DMS114 treated with DMSO at 0.1 percent for 48 hours (cell line): ENCODE measurements around the gene TOP2A.
A peak's percentile ranks its signal among the peaks of the same experiment; 100 is the strongest.

ENCODE experiments used
- DNase-seq: peaks from one replicate; lab custom pipeline; 2025; ENCODE audit not compliant: unreplicated experiment; lab: John Stamatoyannopoulos, UW

The TOP2A gene

GRCh38 chr17:40452921-40453378 lies 35.3 kb upstream of the TOP2A start:
- DNase-seq, result no peak

DNA sequence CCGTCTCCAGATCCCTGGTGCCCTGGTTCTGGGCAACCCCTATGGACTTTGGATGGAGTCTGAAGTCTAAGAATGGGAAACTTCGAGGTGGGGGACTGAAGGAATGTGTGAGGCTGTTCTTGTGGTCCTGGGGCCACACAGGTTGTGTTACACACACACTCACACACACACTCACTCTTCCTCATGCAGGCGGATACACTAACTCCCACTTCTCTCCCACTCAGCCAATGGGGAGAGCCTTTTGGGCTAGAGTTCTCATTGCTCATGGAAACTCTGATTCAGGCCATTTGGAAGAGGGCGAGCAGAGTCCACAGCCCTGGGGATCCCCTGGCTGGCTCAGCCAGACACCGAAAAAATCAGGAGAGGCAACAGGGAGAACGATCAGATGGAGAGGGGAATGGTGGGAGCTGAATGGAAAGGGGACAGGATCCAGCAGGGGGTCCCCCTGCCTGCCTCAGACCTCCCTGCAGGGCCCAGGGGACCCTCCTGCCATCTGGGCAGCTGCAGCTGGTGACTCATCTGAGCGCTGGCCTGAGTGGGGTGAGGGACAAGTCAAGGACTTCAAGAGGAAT lies 34.6 kb upstream of the TOP2A start:
- DNase-seq, result no peak

DNA sequence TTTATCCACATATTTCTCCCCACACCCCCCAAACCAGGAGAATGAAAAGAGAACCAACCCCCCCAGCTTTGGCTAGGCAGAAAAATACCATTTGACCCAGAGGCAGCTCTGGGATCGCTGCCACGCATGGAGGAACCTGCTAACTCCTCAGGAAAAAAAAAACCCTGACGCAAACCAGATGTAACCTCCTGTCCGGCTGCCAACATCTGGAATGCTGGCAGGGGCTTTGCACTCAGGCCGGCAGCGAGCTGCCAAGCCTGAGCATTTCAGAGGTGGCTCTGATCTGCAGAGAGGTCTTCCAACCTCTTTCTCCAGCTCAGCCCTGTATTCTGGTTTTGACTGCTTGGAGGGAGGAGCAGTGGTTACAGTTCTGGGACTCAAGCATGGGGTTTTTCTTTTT lies 33.7 kb upstream of the TOP2A start:
- no peak for DNase-seq

DNA sequence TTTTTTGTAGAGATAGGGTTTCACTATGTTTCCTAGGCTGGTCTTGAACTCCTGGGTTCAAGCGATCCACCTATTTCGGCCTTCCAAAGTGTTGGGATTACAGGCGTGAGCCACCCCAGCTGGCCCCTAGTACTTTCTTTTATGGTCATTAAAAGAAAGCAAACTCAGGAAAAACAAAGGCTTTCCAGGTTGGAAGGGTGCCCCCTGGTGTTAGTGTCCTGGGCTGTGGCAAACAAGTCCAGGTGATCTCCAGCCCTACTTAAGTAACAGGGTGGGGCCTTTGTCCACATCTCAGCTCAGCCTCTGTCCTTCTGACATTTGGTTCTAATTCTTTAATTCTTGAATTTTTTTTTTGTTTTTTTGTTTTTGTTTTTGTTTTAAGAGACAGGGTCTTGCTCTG lies 32.5 kb upstream of the TOP2A start:
- no peak for DNase-seq

DNA sequence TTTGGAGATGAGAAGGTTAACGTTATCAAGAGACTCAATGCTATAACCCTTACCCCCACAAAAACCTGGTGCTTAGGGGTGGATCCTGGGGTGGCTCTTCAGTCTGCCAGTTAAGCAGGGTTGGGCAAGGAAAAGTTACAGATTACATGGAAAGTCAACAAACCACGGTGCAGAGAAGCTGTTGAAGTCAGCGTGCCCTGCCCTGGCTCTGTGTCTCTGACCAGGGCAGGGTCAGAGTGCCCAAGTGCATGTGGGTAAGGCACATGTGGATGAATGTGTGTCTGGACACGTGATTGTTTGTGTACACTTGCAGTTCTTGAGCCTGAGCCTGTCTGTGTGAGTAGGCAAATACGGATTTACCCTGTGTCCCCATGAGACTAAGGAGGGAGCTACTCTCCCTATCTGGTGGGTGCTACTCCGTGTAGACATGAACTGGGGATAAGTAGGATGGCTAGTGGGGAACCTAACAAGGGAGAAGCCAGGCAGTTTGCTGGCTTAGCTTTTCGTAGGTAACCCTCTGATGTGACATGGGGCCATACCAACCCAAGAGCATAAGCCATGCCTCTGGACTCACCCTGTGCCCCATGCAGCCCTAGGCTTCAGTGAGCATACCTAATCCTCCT lies 31.1 kb upstream of the TOP2A start:
- DNase-seq, result no peak

DNA sequence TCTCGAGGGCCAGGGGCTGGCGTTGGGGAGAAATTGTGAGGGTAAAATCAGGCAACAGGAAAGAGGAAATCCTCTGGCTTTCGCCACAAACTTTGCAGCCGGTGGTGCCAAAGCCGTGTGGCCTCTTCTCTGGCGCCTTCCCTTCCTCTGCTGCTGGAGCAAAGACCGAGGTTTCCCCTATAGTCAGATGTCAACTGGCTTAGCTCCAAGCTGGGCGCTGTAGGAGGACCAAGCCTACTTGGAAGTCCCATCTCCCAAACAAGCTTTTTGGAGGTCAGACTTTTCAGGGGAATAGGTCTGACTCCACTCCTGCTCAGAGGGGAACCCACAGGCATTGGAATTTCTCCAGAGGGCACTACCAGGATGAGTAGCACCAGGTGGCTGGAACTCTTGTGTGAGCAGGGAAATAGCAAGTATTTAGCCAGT lies 30.5 kb upstream of the TOP2A start:
- DNase-seq, result no peak

DNA sequence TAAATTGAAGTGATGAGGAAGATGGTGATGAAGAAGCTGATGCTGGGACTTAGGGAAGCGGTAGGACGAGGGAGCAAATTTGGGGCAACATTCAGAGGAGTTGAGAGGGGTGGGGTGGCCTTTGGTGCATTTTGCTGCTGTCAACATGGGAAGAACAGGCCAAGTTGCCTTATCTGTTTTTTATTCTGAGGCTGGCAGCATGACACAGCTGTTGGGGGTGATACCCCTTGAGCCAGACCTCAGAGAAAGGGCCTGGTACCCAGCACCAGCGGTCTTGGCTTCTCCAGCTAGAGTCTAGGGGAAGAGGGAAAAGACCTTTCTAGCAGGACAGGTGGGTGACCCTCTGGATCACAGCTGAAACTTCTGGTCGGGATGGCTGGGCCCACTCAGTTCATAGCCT lies 30.1 kb upstream of the TOP2A start:
- no peak for DNase-seq

DNA sequence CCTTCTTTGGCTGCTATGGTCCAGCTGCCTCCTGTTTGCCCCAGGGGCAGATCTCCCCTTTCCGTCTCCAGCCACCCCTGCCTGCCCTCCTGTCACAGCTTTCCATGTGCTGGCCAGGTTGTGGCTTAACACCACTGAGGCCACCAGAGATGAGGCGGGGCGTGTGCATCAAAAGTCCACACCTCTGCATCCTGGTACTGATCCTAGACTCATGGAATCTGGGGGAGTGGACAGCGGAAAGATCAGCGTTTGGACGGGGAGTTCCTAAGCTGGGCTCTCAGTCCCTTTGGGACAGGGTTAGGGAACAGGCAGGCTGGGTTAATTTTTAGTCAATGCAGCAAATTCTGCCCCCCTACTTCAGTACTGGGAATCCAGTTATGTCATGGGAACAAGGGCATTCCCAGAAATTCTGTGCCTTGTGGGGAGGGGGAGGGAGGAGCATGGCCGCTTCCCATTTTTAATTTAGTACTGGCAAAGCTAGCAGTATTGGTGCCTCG lies 29.5 kb upstream of the TOP2A start:
- no peak for DNase-seq

DNA sequence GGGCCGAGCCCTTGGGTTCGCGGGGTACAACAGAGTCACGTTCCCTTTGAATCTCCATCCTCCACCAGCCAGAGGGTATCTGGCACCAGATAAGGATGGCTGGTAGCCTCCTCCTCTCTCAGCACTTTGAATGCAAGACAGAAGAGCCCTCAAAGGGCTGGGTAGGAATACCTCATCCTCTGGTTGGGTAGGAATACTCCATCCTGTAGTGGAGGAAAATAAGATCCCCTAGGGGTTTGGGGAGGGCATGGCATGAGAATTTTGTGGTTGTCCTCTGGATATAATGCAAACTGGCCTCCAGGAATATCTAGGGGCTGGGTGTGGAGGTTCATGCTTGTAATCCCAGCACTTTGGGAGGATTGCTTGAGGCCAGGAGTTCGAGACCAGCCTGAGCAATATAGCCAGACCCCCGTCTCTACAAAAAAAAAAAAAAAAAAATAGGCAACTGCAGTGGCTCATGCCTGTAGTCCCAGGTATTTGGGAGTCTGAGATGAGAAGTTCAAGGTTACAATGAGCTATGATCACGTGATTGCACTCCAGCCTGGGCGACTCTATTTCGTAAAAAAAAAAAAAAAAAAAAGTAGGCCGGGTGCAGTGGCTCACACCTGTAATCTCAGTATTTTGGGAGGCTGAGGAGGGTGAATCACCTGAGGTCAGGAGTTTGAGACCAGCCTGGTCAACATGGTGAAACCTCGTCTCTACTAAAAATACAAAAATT lies 28.2 kb upstream of the TOP2A start:
- DNase-seq, result peak; percentile 6

- DNase-seq, result no peak
Measured at GRCh38 chr17:40443988-40444899, 26.5 kb upstream of the TOP2A start.

- peak; percentile 26 for DNase-seq
Measured at GRCh38 chr17:40443196-40443987, 25.7 kb upstream of the TOP2A start, which contains the start of gene IGFBP4. IGFBP4 (plus strand) TSS chr17:40443450; CDS start chr17:40443736, 286 bp downstream.

DNA sequence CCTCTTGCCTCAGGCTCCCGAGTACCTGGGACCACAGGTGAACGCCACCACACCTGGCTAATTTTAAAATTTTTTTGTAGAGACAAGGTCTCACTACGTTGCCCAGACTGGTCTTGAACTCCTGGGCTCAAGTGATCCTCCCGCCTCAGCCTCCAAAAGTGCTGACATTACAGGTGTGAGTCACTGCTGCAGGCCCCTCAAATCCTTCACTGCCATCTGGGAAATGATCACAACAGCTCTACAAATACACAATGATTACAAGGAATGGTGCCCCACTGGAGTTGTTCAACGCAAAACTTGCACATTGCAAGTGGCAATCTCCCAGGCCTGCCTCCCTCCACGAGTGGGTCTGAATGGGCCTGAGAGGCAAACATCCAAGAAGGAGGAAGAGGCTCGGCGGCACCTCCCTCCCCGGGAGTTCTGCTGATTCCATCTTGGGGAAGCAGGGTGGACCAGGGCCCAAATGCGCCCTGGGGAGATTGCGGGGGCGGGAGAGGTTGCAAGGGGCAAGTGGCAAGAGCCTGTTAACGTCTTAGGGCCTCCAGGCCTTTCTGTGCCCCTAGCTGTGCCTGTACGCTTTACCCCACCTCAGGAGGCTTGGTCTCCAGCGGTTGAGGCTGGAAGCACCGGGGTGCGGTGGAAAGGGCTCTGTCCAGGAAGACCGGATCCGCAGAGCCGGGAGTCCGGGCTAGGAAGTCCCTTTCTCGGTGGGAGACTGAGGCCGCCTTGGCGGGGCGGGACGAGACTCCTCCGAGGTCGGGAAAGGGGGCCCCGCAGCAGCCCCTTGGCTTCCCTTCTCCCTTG lies 24.9 kb upstream of the TOP2A start:
- DNase-seq, result peak; percentile 26

DNA sequence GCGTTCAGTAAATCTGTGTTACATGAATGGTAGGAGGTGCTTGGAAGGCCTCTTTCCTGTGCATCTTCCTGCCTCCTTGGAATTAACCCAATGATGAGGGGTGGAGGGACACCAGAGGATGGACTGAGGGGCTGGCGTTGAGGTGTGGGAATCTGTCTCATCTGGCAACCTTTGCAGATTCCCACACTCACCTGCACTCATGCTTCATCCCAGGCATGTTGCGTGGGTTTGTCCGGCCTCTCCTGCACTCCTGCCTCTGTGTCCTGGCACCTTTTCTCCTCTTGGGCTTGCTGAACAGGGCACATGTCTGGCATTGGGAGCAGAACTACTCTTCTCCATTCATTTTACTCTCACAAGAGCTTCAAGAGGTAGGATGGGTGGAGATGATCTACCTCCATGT lies 22.5 kb upstream of the TOP2A start:
- no peak for DNase-seq

GRCh38 chr17:40437095-40437732 lies 19.5 kb upstream of the TOP2A start:
- no peak for DNase-seq

DNA sequence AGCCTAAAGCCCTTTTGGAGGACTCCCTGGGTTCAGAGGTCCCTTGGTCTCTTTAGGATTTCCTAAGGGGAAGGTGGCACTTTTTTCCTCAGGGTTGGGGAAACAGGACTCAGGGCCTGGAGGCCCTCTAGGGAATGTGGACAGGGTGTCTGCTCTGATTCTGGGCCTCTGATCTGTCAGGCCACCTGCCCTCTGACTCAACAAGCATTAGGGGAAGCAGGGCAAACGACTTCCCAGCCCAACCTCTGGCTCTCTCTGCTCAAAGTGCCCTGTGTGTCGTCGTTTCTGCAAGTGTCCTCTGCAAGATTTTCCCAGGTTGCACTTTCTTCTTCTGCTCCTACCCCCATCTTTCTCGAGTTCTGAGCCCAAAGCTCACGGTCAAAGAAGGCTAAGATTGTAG lies 18.9 kb upstream of the TOP2A start:
- DNase-seq, result no peak

DNA sequence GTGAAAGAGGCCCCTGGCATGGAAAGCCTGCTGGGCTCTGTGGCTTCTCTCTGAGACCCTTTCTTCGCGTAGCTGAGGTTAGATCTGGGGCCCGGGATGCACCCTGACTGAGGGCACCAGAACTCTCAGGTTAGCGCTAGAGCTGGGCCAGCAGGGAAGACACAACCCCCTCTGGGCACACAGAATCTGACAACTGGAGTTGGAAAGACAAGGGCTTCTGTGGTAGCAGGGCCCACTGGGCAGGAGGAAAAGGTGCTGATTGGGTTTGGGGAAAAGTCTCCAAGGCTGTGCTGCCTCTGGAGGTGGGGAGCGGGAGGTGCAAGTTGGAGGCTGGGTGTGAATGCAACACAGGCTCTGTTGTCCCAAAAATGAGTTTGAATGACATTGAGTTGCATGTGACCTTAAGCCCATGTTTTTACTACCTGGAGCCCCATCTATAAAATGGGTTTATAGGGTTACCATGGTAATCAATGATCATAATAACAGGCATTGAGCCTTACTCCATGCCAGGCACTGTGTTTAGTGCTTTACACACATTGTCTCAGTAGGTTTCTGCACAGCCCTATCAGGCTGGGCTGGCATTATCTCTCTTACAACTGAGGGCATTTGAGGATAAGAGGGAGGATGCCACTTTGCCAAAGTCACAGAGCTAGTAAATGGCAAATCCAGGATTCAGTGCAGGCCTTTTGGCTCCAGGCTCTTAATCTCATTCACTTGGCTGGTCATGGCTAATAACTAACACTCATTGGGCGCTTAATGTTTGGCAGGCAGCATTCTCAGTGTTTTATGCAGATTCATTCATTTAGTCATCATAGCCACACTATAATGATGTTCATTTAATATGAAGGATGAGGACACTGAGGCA lies 16.1 kb upstream of the TOP2A start:
- peak; percentile 6 for DNase-seq

DNA sequence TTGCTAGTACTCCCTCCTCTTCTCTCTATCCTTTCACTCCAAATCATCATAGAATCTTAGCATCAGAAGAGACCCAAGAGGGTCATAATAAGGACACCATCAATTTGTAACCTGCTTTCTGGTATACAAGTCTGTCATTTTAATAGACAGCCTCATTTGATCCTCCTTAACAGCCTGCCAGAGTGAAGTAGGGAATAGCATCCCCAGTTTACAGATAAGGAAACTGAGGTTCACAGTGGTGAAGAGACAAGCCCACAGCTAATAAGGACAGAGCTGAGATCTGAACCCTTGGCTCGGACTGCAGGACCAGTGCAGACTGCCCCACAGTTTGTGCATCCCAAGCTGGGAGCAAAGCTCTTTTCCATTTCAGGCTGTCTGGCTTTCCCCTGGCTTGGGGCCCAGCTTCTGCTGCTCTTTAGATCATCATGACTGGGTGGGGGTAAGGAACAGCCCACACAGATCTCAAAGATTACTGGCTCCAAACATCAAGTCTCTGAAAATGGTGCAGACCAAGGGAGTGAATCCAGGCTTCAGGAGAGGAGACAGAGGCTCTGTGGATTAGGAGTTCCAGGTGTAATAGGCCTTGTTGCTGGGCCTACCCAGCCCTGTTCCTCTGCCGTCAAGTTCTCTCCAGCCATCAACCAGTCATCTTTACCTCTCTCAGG lies 15.3 kb upstream of the TOP2A start:
- no peak for DNase-seq

DNA sequence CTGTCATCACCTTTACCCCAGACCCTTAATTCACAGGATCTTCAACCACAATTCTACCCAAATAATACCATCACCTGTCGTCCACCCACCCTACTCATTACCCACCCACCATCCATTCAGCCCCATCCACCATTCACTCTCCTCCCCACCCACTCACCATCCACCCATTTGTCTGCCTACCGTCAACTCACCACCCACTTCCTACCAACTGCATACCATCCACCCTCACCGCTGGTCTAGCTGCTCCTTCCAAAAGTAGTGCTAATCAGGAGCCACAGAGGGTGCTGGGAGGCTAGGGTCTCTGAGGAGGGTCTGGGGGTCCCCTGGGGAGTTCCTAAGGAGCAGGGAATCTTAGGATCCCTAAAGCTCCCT lies 13.5 kb upstream of the TOP2A start:
- DNase-seq, result no peak
